K562 (cell line): ENCODE results near the gene DDX51. TPM values are rescaled to one million over a fixed set of nuclear protein-coding genes. Genes with fewer than 3 reads are reported as not detected.

ENCODE experiments used
- ATAC-seq: fragments of 200-7000 bp; cut with Tn5 transposase; 3 replicates; pipeline ENCODE4 v1.9.1; 2020; ENCODE audit warnings: moderate library complexity
- BruUV-seq: library from RNA; stranded (reverse); fragments of 400-500 nt; replicated peaks from 2 replicates; lab custom pipeline; 2021; lab: Mats Ljungman, UMichigan
- CTCF ChIA-PET: fragments of 300-600 bp; formaldehyde crosslinking; extraction: SDS; loops from one replicate; lab custom pipeline; 2021; ENCODE audit warnings: low intra/inter-chr PET ratio; lab: Yijun Ruan, JAX
- POLR2A ChIA-PET: fragments of 300-600, 350-650 bp; sonication (Branson Sonifier 250); formaldehyde crosslinking; extraction: SDS; loops from one replicate; lab custom pipeline; 2021; ENCODE audit warnings: antibody characterized with exemption, inconsistent platforms; lab: Yijun Ruan, JAX
- DNase-seq, 4 experiments: peaks; one replicate each; pipeline versions ENCODE4 v3.0.0 to v3.0.0-alpha.2; 2011 to 2018; ENCODE audit warnings: low spot score in 3 of 4, mixed read lengths in 3 of 4; ENCODE audit errors: extremely low read depth in 1 of 4
- FAIRE-seq: peaks from 2 replicates; lab custom pipeline; 2011; peaks lifted over from hg19 to GRCh38; lab: Jason Lieb, UNC
- H2AFZ ChIP-seq: 2 replicates; pipeline ENCODE4 v1.6.0; 2011; ENCODE audit warnings: low read depth, low read length, control low read depth, inconsistent platforms
- H3K27ac ChIP-seq: fragments of 200-600 bp; 3 replicates; pipeline ENCODE4 v1.8.0; 2011; ENCODE audit warnings: low read depth, mild to moderate bottlenecking, control low read depth, inconsistent platforms, low read length, moderate library complexity, mixed read lengths; ENCODE audit errors: extremely low read depth
- H3K27me3 ChIP-seq, 2 experiments: fragments of 300-600 bp in 1 of 2; 2 replicates in 1 of 2; 3 replicates in 1 of 2; pipeline versions ENCODE4 v1.6.0 to v1.8.0; 2011; ENCODE audit warnings: inconsistent platforms in 2 of 2, low read length in 2 of 2, mild to moderate bottlenecking in 1 of 2, mixed read lengths in 1 of 2, moderate library complexity in 1 of 2; ENCODE audit not compliant: control insufficient read depth in 2 of 2, insufficient read depth in 2 of 2
- H3K36me3 ChIP-seq: fragments of 300-600 bp; 3 replicates; pipeline ENCODE4 v1.8.0; 2011; ENCODE audit warnings: mild to moderate bottlenecking, low read length, inconsistent platforms; ENCODE audit not compliant: control insufficient read depth, insufficient read depth
- H3K4me1 ChIP-seq, 2 experiments: fragments of 200-600 bp in 1 of 2; replicated peaks in 1 of 2; 2 replicates in 1 of 2; 3 replicates in 1 of 2; pipeline versions ENCODE4 v1.5.1 to v1.8.0; 2011; ENCODE audit warnings: inconsistent platforms in 2 of 2, low read length in 2 of 2, mild to moderate bottlenecking in 1 of 2, mixed read lengths in 1 of 2, moderate library complexity in 1 of 2; ENCODE audit not compliant: control insufficient read depth in 2 of 2, insufficient read depth in 2 of 2
- H3K4me2 ChIP-seq: 2 replicates; pipeline ENCODE4 v1.6.1; 2011; ENCODE audit warnings: low read length, control low read depth, inconsistent platforms, mixed read lengths; ENCODE audit not compliant: insufficient read depth
- H3K4me3 ChIP-seq: fragments of 200-600 bp; sonication (generic), shearing (Covaris generic); 2 replicates; pipeline ENCODE4 v1.5.1; 2016; ENCODE audit warnings: control low read depth, inconsistent platforms
- H3K79me2 ChIP-seq: fragments of 200-600 bp; 3 replicates; pipeline ENCODE4 v1.8.0; 2011; ENCODE audit warnings: low read length, inconsistent platforms; ENCODE audit not compliant: control insufficient read depth, insufficient read depth
- H3K9ac ChIP-seq, 2 experiments: 2 replicates each; pipeline versions ENCODE4 v1.6.0 to v1.6.1; 2011; ENCODE audit warnings: low read depth in 2 of 2, low read length in 2 of 2, control low read depth in 1 of 2, inconsistent platforms in 1 of 2, mild to moderate bottlenecking in 1 of 2, mixed read lengths in 1 of 2; ENCODE audit not compliant: insufficient read depth in 1 of 2
- H3K9me1 ChIP-seq: one replicate; pipeline ENCODE4 v1.6.0; 2011; ENCODE audit warnings: inconsistent platforms, mild to moderate bottlenecking, low read length, moderate library complexity; ENCODE audit not compliant: control insufficient read depth, insufficient read depth
- H3K9me3 ChIP-seq: replicated peaks from 2 replicates; pipeline ENCODE4 v1.5.1; 2011; ENCODE audit warnings: low read depth, low read length, inconsistent platforms; ENCODE audit not compliant: control insufficient read depth, insufficient read depth
- H4K20me1 ChIP-seq: replicated peaks from 2 replicates; pipeline ENCODE4 v1.6.1; 2011; ENCODE audit warnings: low read length, inconsistent platforms, mixed read lengths; ENCODE audit not compliant: control insufficient read depth, insufficient read depth
- CHD7 ChIP-seq: fragments of 200-600 bp; sonication (generic); IDR thresholded peaks from one replicate; pipeline ENCODE4 v1.6.1; 2012; ENCODE audit warnings: mild to moderate bottlenecking, low read depth, low read length, inconsistent platforms
- PRMT5 ChIP-seq: sonication (generic); formaldehyde crosslinking; IDR thresholded peaks from 2 replicates; pipeline ENCODE4 v1.5.0; 2020; ENCODE audit warnings: missing genetic modification reagents
- WGBS: fragments of 100-300 bp; shearing (Covaris generic); methylation state at CpG from one replicate; pipeline ENCODE4 v1.1.6; 2016; ENCODE audit warnings: low coverage, mixed read lengths; ENCODE audit not compliant: insufficient coverage; ENCODE audit errors: missing lambda C conversion rate; 5-methylcytosine and 5-hydroxymethylcytosine counted together
- in situ Hi-C: fragments of 300-500 bp; cut with MboI; formaldehyde crosslinking; loops from 4 replicates; pipeline ENCODE4 v1.15.0; 2018; ENCODE audit warnings: inconsistent platforms, mixed read lengths
- intact Hi-C: fragments of 100-400 bp; cut with micrococcal nuclease; formaldehyde crosslinking; loops from 2 replicates; pipeline ENCODE4 v1.14.2; 2022
- polyA plus RNA-seq, 8 experiments: library from polyadenylated mRNA; depleted of rRNA in 4 of 8; stranded (reverse) in 5 of 8; unstranded in 3 of 8; fragments of >200 nt; fragmentation: Nextera tagmentation in 2 of 8; fragmentation: Illumina TruSeq in 1 of 8; extraction: Ambion mirVana in 2 of 8; extraction: Trizol in 1 of 8; gene quantifications; 2 replicates each; pipeline versions ENCODE4 v1.2.1 to v1.2.3, GENCODE V29; 2011 to 2014; ENCODE audit warnings: inconsistent platforms in 1 of 8, missing spikeins in 1 of 8
- total RNA-seq, 7 experiments: library from RNA; depleted of rRNA in 6 of 7; stranded (reverse); fragments of >200 nt in 6 of 7; fragmentation: Illumina TruSeq in 2 of 7; extraction: Trizol in 2 of 7; gene quantifications; 2 replicates each; pipeline versions ENCODE4 v1.2.1 to v1.2.3, GENCODE V29; 2011 to 2021; ENCODE audit warnings: low replicate concordance in 1 of 7
- TF ChIP-seq, protein P1 (sequence below), 2 experiments: fragments of 450-650 bp; IDR thresholded peaks; 2 replicates each; pipeline ENCODE4 v1.6.1; 2018; ENCODE audit warnings: mild to moderate bottlenecking in 2 of 2, low read depth in 1 of 2; ENCODE audit not compliant: partially characterized antibody in 2 of 2

The DDX51 gene
- total and polyA plus RNA-seq, 9 of the 15 experiments (the other 6 are each of a cell fraction or from before 2014, with no cell fraction given): 1.1 to 35.9 (median 12.4) TPM

GRCh38 chr12:132099739-132100138 is 44.4 kb downstream of the DDX51 start:
- intact Hi-C loops: no loop called here
- 0 out of 4 replicates have a peak overlapping the region, but pooled peaks of 1 of the 2 experiments have one; percentile 53 for H3K9ac ChIP-seq
- no peak for FAIRE-seq
- no TSS peak for BruUV-seq
- H4K20me1 ChIP-seq: no peaks in the 10 kb centered on the region
- H3K79me2 ChIP-seq: peaks cover 34% of the 10 kb centered on the region
- ChIA-PET POLR2A (interaction anchor here (0.7 kb wide), 1 partner anchor 175 kb away, joined by 3 read pairs; no protein-coding TSS in a partner anchor), CTCF (no interaction called here)
- no peak for ATAC-seq
- no peak overlapping the region for H3K4me3 ChIP-seq
- no peak overlapping the region for H3K4me2 ChIP-seq
- peaks cover 60% of the 10 kb centered on the region for H3K36me3 ChIP-seq
- 91% methylated on average over 12 of the region's 12 CpGs for WGBS
- in situ Hi-C loops: no loop called here
- H3K9me1 ChIP-seq: no peaks in the 10 kb centered on the region
- no peak for TF ChIP-seq PRMT5 (CRISPR knock-in tag)
- TF ChIP-seq CHD7: no peak
- TF ChIP-seq, protein P1, sequence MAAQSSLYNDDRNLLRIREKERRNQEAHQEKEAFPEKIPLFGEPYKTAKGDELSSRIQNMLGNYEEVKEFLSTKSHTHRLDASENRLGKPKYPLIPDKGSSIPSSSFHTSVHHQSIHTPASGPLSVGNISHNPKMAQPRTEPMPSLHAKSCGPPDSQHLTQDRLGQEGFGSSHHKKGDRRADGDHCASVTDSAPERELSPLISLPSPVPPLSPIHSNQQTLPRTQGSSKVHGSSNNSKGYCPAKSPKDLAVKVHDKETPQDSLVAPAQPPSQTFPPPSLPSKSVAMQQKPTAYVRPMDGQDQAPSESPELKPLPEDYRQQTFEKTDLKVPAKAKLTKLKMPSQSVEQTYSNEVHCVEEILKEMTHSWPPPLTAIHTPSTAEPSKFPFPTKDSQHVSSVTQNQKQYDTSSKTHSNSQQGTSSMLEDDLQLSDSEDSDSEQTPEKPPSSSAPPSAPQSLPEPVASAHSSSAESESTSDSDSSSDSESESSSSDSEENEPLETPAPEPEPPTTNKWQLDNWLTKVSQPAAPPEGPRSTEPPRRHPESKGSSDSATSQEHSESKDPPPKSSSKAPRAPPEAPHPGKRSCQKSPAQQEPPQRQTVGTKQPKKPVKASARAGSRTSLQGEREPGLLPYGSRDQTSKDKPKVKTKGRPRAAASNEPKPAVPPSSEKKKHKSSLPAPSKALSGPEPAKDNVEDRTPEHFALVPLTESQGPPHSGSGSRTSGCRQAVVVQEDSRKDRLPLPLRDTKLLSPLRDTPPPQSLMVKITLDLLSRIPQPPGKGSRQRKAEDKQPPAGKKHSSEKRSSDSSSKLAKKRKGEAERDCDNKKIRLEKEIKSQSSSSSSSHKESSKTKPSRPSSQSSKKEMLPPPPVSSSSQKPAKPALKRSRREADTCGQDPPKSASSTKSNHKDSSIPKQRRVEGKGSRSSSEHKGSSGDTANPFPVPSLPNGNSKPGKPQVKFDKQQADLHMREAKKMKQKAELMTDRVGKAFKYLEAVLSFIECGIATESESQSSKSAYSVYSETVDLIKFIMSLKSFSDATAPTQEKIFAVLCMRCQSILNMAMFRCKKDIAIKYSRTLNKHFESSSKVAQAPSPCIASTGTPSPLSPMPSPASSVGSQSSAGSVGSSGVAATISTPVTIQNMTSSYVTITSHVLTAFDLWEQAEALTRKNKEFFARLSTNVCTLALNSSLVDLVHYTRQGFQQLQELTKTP (IDR thresholded peaks at IDR 0.05; ENCODE audit: low read depth in 1 of 2, partially characterized antibody in 2 of 2): no peak
- no peak for DNase-seq
- H2AFZ ChIP-seq: no peak overlapping the region
- no peaks in the 10 kb centered on the region for H3K27me3 ChIP-seq
- peaks cover 7% of the 10 kb centered on the region for H3K9me3 ChIP-seq
- peaks cover 0 to 4% of the 10 kb centered on the region in 2 experiments; a peak in 1 of 5 replicates for H3K4me1 ChIP-seq
- no peak overlapping the region for H3K27ac ChIP-seq
